ENCODE measurements around the gene KIAA1614.

DNA sequence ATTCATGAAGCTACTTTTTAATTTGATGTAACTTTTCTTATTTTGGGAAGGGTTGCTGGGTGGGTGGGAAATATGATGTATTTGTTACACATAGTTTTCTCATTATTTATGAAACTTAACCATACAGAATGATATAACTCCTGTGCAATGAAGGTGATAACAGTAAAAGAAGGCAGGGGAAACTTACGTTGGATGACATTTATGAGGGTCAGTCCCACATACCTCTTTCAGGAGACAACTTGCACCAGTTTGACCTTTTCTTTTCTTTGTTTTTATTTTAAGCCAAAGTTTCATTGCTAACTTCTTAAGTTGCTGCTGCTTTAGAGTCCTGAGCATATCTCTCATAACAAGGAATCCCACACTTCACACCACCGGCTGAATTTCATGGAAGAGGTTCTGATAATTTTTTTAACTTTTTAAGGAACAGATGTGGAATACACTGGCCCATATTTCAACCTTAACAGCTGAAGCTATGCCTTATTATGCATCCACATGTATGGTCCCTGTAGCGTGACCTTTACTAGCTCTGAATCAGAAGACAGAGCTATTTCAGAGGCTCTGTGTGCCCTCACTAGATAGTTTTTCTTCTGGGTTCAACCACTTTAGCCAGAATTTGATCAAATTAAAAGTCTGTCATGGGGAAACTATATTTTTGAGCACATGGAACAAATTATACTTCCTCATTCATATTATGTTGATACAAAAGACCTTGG is 28.0 kb upstream of the KIAA1614 start:
- TF ChIP-seq, protein P1, sequence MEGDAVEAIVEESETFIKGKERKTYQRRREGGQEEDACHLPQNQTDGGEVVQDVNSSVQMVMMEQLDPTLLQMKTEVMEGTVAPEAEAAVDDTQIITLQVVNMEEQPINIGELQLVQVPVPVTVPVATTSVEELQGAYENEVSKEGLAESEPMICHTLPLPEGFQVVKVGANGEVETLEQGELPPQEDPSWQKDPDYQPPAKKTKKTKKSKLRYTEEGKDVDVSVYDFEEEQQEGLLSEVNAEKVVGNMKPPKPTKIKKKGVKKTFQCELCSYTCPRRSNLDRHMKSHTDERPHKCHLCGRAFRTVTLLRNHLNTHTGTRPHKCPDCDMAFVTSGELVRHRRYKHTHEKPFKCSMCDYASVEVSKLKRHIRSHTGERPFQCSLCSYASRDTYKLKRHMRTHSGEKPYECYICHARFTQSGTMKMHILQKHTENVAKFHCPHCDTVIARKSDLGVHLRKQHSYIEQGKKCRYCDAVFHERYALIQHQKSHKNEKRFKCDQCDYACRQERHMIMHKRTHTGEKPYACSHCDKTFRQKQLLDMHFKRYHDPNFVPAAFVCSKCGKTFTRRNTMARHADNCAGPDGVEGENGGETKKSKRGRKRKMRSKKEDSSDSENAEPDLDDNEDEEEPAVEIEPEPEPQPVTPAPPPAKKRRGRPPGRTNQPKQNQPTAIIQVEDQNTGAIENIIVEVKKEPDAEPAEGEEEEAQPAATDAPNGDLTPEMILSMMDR (IDR thresholded peaks at IDR 0.05; ENCODE audit: low read depth, low read length): no peak
- TF ChIP-seq EZH2phosphoT487 (IDR thresholded peaks at IDR 0.05; ENCODE audit: low read depth): no peak
